DOHH2 (cell line): ENCODE measurements around the gene PIAS3.

Experiments used
- H3F3A ChIP-seq: fragments of 200-600 bp; sonication (generic), shearing (Covaris generic); 2 replicates; pipeline ENCODE4 v1.6.0; 2016; ENCODE audit warnings: antibody characterized with exemption, mild to moderate bottlenecking; ENCODE audit not compliant: control insufficient read depth, insufficient read depth
- H3K27ac ChIP-seq: fragments of 200-600 bp; sonication (generic); 2 replicates; pipeline ENCODE4 v1.5.1; 2014; ENCODE audit warnings: low read depth, mild to moderate bottlenecking, low read length, moderate library complexity
- H3K27me3 ChIP-seq: fragments of 200-600 bp; sonication (generic); 2 replicates; pipeline ENCODE4 v1.6.1; 2014; ENCODE audit warnings: mild to moderate bottlenecking, low read length, mixed read lengths; ENCODE audit not compliant: control insufficient read depth
- H3K36me3 ChIP-seq: fragments of 200-600 bp; sonication (generic); 2 replicates; pipeline ENCODE4 v1.6.1; 2014; ENCODE audit warnings: mild to moderate bottlenecking, low read length, moderate library complexity, mixed read lengths; ENCODE audit not compliant: control insufficient read depth
- H3K4me1 ChIP-seq: fragments of 200-600 bp; sonication (generic); 2 replicates; pipeline ENCODE4 v1.6.1; 2014; ENCODE audit warnings: mild to moderate bottlenecking, low read length, mixed read lengths; ENCODE audit not compliant: control insufficient read depth
- H3K4me2 ChIP-seq: fragments of 200-600 bp; sonication (generic); 2 replicates; pipeline ENCODE4 v1.6.0; 2014; ENCODE audit warnings: mild to moderate bottlenecking, low read length, moderate library complexity
- H3K4me3 ChIP-seq: fragments of 200-600 bp; sonication (generic); 2 replicates; pipeline ENCODE4 v1.5.1; 2014; ENCODE audit warnings: mild to moderate bottlenecking, low read length, mixed read lengths
- H3K79me2 ChIP-seq: fragments of 200-600 bp; sonication (generic); 2 replicates; pipeline ENCODE4 v1.6.1; 2014; ENCODE audit warnings: mild to moderate bottlenecking, low read length, mixed read lengths; ENCODE audit not compliant: control insufficient read depth
- H3K9me2 ChIP-seq: fragments of 200-600 bp; sonication (generic); replicated peaks from 2 replicates; pipeline ENCODE4 v1.6.1; 2014; ENCODE audit warnings: mild to moderate bottlenecking, low read length, mixed read lengths; ENCODE audit not compliant: control insufficient read depth
- H3K9me3 ChIP-seq: fragments of 200-600 bp; sonication (generic); 2 replicates; pipeline ENCODE4 v1.6.1; 2014; ENCODE audit warnings: antibody characterized with exemption, low read length, mixed read lengths; ENCODE audit not compliant: control insufficient read depth, insufficient read depth
- H4K20me1 ChIP-seq: fragments of 200-600 bp; sonication (generic); 2 replicates; pipeline ENCODE4 v1.6.0; 2014; ENCODE audit warnings: low read depth, mild to moderate bottlenecking, antibody characterized with exemption, low read length, moderate library complexity; ENCODE audit not compliant: control insufficient read depth, insufficient read depth
- EZH2phosphoT487 ChIP-seq: fragments of 200-600 bp; sonication (generic); IDR thresholded peaks from 2 replicates; pipeline ENCODE4 v1.6.1; 2017; ENCODE audit warnings: borderline replicate concordance, mild to moderate bottlenecking, antibody characterized with exemption, low read length, moderate library complexity, mixed read lengths
- TF ChIP-seq, protein P1 (sequence below): fragments of 200-600 bp; sonication (generic); IDR thresholded peaks from one replicate; pipeline ENCODE4 v1.5.1; 2014; ENCODE audit warnings: antibody characterized with exemption, mild to moderate bottlenecking, low read depth, low read length; ENCODE audit not compliant: poor library complexity, severe bottlenecking

The PIAS3 gene

DNA sequence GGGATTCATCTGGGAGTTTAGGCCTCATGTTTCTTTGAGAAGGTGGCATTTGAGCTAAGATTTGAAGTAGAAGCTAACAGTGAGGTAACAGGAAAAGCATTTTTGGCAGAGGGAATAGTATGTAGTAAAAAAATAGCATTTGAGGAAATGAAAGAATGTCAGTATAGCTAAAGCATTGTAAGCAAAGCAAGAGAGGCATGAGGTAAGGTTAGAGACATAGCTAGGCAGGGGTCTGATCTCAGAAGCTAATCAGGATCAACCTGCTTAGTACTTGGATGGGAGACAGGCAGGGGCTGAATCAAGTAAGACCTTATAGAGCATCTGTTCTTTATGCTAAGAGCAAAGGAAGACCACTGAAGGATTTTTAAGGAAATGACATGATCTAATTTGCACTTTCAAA, 30.9 kb downstream of the PIAS3 start:
- Histone ChIP-seq H3K4me1 (peaks cover 31% of the 10 kb centered on the region), H3K79me2 (peaks cover 37% of the 10 kb centered on the region), H3K4me2 (no peak overlapping the region), H3K9me2 (no peaks in the 10 kb centered on the region), H3K9me3 (no peaks in the 10 kb centered on the region), H3K36me3 (peaks cover 75% of the 10 kb centered on the region), H3F3A (no peaks in the 10 kb centered on the region), H3K4me3 (no peak overlapping the region), H3K27ac (no peak overlapping the region), H3K27me3 (no peaks in the 10 kb centered on the region), H4K20me1 (peaks cover 7% of the 10 kb centered on the region; the same call in 1 of the 2 replicates)
- TF ChIP-seq, protein P1, sequence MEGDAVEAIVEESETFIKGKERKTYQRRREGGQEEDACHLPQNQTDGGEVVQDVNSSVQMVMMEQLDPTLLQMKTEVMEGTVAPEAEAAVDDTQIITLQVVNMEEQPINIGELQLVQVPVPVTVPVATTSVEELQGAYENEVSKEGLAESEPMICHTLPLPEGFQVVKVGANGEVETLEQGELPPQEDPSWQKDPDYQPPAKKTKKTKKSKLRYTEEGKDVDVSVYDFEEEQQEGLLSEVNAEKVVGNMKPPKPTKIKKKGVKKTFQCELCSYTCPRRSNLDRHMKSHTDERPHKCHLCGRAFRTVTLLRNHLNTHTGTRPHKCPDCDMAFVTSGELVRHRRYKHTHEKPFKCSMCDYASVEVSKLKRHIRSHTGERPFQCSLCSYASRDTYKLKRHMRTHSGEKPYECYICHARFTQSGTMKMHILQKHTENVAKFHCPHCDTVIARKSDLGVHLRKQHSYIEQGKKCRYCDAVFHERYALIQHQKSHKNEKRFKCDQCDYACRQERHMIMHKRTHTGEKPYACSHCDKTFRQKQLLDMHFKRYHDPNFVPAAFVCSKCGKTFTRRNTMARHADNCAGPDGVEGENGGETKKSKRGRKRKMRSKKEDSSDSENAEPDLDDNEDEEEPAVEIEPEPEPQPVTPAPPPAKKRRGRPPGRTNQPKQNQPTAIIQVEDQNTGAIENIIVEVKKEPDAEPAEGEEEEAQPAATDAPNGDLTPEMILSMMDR = no peak
- no peak for TF ChIP-seq EZH2phosphoT487

DNA sequence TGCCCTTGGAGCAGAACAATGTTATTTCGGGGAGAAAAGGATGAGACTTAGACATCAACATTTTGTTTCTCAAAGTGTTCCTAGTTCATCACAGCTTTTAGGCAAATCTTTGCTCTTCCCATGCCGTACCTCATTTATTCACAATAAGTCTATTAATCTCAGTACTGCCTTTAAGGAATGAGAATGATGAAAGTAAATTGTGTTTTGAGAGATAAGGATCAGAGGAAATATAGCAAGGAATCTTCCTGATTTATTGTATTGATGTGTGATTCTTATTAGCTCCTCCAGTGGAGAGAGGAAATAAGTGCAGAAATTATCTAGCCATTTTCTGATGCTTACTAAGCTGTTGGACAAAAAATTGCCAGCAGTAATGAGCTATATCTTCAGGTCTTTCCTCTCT, 32.9 kb downstream of the PIAS3 start:
- H3K27me3 ChIP-seq = no peaks in the 10 kb centered on the region
- peaks cover 7% of the 10 kb centered on the region; the same call in 1 of the 2 replicates for H4K20me1 ChIP-seq
- TF ChIP-seq, protein P1 = peak; percentile 33
- TF ChIP-seq EZH2phosphoT487 = no peak
- H3K4me2 ChIP-seq = peak overlapping the region; percentile 80
- H3K9me2 ChIP-seq = no peaks in the 10 kb centered on the region
- H3K27ac ChIP-seq = no peak overlapping the region
- H3K4me3 ChIP-seq = peak overlapping the region; percentile 77; the same call in 1 of the 2 replicates
- H3K9me3 ChIP-seq = no peaks in the 10 kb centered on the region
- H3K79me2 ChIP-seq = peaks cover 44% of the 10 kb centered on the region
- H3F3A ChIP-seq = no peaks in the 10 kb centered on the region
- peaks cover 57% of the 10 kb centered on the region for H3K36me3 ChIP-seq
- H3K4me1 ChIP-seq = peaks cover 31% of the 10 kb centered on the region

DNA sequence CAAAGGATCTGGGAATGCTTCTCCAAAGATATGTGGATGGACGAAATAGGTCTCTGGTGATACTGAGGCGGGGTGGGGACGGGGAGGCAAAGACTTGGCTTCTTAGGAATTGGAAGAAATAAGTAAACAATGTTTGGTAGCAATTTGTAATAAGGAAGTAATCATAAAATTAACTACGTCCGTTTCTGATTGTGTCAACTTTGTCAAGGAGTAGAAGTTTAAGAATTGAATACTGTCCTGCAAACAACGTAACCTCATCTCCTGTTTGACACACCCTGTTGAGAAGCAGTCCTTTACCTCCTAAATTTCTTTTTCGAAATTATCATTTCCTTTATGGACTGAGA, 34.4 kb downstream of the PIAS3 start:
- Histone ChIP-seq H3K79me2 (peaks cover 46% of the 10 kb centered on the region), H3K36me3 (peaks cover 41% of the 10 kb centered on the region), H3F3A (no peaks in the 10 kb centered on the region), H3K9me3 (no peaks in the 10 kb centered on the region), H3K4me3 (peak overlapping the region; percentile 77), H3K9me2 (no peaks in the 10 kb centered on the region), H4K20me1 (peaks cover 7% of the 10 kb centered on the region; the same call in 1 of the 2 replicates), H3K4me2 (peak overlapping the region; percentile 80), H3K27ac (peak overlapping the region; percentile 62), H3K4me1 (peaks cover 31% of the 10 kb centered on the region), H3K27me3 (no peaks in the 10 kb centered on the region)
- TF ChIP-seq, protein P1 = no peak
- no peak for TF ChIP-seq EZH2phosphoT487
